GM18907 (cell line): ENCODE measurements around the gene NOS1AP.

Source experiments
- ATAC-seq: cut with Tn5 transposase; IDR thresholded peaks from one replicate; pipeline ENCODE4 v1.9.1; 2021; ENCODE audit warnings: mild to moderate bottlenecking, moderate library complexity; ENCODE audit not compliant: unreplicated experiment

NOS1AP gene

GRCh38 chr1:162214202-162214601 lies 144.7 kb downstream of the NOS1AP start:
- ATAC-seq, result no peak

- no peak for ATAC-seq
These were observed 146.4 kb downstream of the NOS1AP start for GRCh38 chr1:162215902-162216301.

DNA sequence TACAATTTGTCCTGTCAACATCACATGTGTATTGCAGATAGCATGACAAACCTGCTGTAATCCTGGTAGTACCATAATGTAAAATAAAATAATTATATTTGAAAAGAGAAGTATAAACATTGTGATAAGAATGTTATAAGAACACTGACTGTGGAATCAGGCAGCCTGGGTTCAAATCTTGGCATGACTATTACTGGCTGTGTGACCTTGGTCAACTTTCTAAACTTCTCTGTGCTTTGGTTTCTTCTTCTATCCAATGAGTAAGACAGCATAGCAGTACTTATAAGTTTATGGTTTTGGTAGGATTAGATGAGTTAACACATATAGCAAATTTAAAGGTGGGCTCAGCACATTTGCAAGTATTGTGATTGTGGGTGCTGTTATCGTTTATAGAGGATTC lies 147.1 kb downstream of the NOS1AP start:
- ATAC-seq, result no peak

GRCh38 chr1:162217706-162218105 lies 148.2 kb downstream of the NOS1AP start:
- ATAC-seq, result no peak

DNA sequence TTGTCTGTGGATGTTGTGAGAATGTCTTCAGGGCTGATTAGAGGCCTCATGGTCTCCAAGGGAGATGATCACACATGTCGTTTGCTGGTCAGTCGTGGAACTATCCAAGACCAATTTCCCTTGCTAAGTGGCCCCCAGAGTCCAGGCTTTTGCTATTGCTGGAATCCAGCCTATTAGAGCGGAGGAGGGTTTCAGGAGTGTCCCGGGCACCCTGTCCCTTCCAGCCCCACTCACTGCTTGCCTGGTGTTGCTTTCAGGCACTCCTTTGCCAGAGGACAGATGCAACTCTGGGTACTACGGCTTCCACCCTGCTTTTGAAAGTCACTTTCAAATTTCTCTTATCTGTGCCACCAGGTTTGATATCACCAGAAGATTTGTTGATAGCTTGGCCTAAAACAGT lies 149.1 kb downstream of the NOS1AP start:
- ATAC-seq, result no peak

GRCh38 chr1:162218975-162219374 lies 149.5 kb downstream of the NOS1AP start:
- no peak for ATAC-seq

- ATAC-seq, result no peak
These were observed 150.0 kb downstream of the NOS1AP start for GRCh38 chr1:162219461-162219860.

GRCh38 chr1:162220009-162220539 lies 150.6 kb downstream of the NOS1AP start:
- no peak for ATAC-seq

GRCh38 chr1:162222014-162222413 lies 152.5 kb downstream of the NOS1AP start:
- no peak for ATAC-seq

DNA sequence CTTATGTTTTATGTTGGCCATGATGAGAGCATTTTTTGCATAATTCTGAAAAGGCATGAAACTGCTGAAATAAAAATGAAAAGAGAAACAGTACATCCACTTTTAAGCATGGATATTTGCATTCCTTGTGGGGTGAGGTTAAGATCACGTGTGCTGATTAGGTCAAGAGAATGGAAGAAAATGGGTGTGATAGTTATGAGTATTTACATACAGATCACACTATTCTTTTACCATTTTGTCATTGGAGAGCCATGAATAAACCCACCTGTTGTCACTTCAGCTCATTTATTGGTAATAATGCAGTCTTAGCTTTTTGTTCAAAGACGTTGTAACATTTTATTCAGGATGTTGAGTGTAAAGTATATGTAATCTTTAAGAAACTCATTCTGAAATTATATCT lies 153.2 kb downstream of the NOS1AP start:
- no peak for ATAC-seq

DNA sequence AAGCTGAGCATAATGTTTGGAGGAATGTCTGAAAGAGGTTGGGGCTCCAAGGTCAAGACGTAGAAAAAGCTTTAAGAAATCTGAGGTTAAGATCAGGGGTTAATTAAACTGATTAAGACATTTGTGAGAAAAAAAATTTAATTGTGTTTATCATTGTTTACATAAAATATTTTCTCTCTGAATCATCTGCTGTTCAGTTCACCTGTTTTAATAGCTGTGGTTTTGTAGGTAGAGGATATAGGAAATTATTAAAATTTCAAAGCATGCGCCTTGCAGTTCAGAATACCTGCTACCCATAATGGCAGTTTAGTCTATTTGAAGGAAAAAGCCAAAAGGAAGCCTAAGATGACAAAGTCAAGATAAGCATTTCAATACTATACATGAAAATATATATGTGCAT lies 154.0 kb downstream of the NOS1AP start:
- ATAC-seq, result no peak

GRCh38 chr1:162224267-162224666 lies 154.8 kb downstream of the NOS1AP start:
- ATAC-seq, result no peak

- ATAC-seq, result no peak
These were observed 159.1 kb downstream of the NOS1AP start for GRCh38 chr1:162228586-162228985.

DNA sequence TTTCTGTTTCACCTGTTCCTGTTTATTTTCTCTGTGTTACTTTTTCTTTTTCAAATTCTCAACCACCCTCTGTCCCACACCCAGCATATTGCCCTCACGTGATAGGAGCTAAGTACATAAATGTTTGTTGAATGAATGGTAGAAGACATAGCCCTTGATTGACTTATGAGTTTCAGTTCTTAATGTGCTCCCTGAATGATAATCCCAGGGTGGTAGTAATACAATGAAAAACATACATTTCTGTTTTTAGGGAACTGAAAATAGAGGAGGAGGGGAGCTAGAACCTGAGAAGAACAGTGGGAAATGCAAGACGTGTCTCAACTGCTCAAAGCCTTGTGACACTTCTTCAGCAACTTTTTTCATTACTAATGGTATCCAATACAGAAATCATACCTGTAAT lies 160.1 kb downstream of the NOS1AP start:
- no peak for ATAC-seq

DNA sequence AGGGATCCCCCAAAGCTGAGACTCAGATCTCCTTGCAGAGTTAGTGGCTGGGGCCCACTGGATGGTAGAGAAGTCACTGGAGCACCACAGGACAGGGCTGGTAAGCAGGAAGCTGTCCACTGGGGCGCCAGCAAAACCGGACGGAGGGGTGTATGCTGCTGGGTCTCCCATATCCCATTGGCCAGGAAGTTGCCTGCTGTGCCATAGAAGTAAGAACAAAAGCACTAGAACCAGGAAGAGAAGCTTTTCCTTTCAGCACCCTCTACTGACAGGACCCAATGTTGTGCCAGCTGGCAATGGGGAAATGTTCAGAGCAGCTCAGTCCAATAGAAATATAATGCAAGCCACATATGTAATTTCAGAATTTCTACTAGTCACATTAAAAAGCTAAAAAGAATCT lies 160.6 kb downstream of the NOS1AP start:
- no peak for ATAC-seq

DNA sequence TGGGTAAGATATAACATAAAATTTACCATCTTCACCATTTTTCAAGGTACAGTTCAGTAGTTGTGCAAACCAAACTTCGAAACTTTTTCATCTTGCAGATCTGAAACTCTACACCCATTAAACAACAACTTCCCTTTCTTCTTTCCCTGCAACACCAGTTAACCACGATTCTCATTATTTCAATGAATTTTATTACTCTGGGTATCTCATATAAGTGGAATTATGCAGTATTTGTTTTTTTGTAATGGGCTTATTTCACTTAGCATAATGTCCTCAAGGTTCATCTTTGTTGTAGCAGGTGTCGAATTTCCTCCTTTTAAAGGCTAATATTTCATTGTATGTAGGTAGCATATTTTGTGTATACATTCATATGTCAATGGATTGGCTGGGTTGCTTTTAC lies 161.0 kb downstream of the NOS1AP start:
- ATAC-seq, result no peak

GRCh38 chr1:162232034-162232711 lies 162.7 kb downstream of the NOS1AP start:
- no peak for ATAC-seq

DNA sequence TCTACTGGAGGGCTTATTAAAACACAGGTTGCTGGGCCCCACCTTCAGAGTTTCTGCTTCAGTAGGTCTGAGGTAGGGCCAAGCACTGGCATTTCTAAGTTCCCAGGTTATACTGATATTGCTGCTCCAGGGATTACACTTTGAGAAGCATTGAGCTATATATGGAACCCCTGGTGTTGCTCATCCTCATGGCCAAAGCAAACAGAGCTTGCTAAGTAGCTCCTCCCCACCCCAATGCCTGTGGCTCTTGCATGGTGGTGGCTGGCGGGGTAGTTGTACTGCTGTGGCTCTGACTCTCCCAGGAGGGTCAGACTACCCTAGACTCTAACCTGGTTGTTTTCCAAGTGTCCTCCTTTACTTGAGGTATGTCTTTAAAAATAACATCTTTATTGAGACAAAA lies 163.6 kb downstream of the NOS1AP start:
- ATAC-seq, result no peak

GRCh38 chr1:162233937-162234336 lies 164.4 kb downstream of the NOS1AP start:
- no peak for ATAC-seq

- no peak for ATAC-seq
These were observed 165.1 kb downstream of the NOS1AP start for GRCh38 chr1:162234571-162234970.

DNA sequence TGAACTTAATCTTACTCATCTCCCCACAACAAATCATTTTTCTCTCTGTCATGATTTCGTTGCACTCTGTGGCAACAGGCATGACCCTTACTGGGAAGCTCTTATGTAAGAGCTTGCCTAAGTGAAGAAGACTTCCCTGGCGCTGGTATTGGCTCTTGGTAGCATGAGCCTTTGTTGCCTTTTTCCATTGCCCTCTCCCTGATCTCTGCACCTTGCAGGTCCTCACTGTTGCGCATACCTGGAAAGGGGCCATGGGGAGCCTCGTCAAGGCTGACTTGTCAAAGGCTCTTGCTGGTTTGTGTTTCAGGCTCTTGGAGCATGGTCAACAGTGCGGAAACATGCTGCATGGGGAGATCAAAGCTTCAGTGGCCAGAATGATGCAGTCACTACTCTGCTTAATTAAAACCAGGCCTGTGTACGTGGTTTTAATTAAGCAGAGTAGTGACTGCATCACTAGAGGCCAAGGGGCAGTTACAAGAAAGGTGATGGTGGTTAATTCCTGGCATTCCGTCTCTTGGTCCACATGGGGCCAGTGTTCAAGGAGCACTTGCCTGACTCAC lies 165.8 kb downstream of the NOS1AP start:
- ATAC-seq, result no peak

GRCh38 chr1:162236201-162236600 lies 166.7 kb downstream of the NOS1AP start:
- ATAC-seq, result no peak

- no peak for ATAC-seq
These were observed 167.1 kb downstream of the NOS1AP start for GRCh38 chr1:162236618-162237017.
